WTC11 (cell line): ENCODE data around the gene CROCC2. TPM values are rescaled to one million over a fixed set of nuclear protein-coding genes. Genes with fewer than 3 reads are reported as not detected.

ENCODE experiments used
- ATAC-seq: fragments of 200-7000 bp; cut with Tn5 transposase; 2 replicates; pipeline ENCODE4 v1.10.0; 2021; ENCODE audit warnings: mild to moderate bottlenecking, moderate library complexity
- CTCF ChIA-PET: fragments of 300-600 bp; sonication (Branson Sonifier 250); formaldehyde crosslinking; loops from one replicate; lab custom pipeline; 2021; ENCODE audit warnings: antibody characterized with exemption; lab: Charles Lee
- POLR2A ChIA-PET: fragments of 350-600 bp; sonication (Branson Sonifier 250); formaldehyde crosslinking; loops from one replicate; lab custom pipeline; 2021; ENCODE audit warnings: antibody characterized with exemption; lab: Charles Lee
- DNase-seq: peaks from one replicate; pipeline ENCODE4 v3.0.0; 2021; ENCODE audit warnings: low spot score
- H3K27ac Mint-ChIP-seq: 2 replicates; pipeline ENCODE4 v1.8.0; 2021; ENCODE audit warnings: mixed read lengths
- H3K27me3 Mint-ChIP-seq: 2 replicates; pipeline ENCODE4 v1.8.0; 2021; ENCODE audit warnings: low read depth, mild to moderate bottlenecking, moderate library complexity, mixed read lengths
- H3K36me3 Mint-ChIP-seq: 2 replicates; pipeline ENCODE4 v1.8.0; 2021; ENCODE audit warnings: mixed read lengths
- H3K4me1 Mint-ChIP-seq: 2 replicates; pipeline ENCODE4 v1.8.0; 2022; ENCODE audit warnings: mixed read lengths
- H3K4me3 Mint-ChIP-seq: 2 replicates; pipeline ENCODE4 v1.8.0; 2021; ENCODE audit warnings: mild to moderate bottlenecking, moderate library complexity, mixed read lengths
- H3K9me3 Mint-ChIP-seq: 2 replicates; pipeline ENCODE4 v1.8.0; 2021; ENCODE audit warnings: mixed read lengths
- AR ChIP-seq: fragments of 250-450 bp; sonication (Bioruptor Pico); IDR thresholded peaks from 2 replicates; pipeline ENCODE4 v1.9.0; 2021; ENCODE audit warnings: mild to moderate bottlenecking
- CDX4 ChIP-seq: fragments of 250-450 bp; sonication (Bioruptor Pico); IDR thresholded peaks from 2 replicates; pipeline ENCODE4 v1.9.0; 2021; ENCODE audit warnings: moderate library complexity, mild to moderate bottlenecking, inconsistent platforms, borderline replicate concordance
- FOXP1 ChIP-seq: sonication (generic); formaldehyde crosslinking; IDR thresholded peaks from 2 replicates; pipeline ENCODE4 v1.8.0; 2022; ENCODE audit warnings: missing genetic modification reagents, mild to moderate bottlenecking, moderate library complexity, borderline replicate concordance
- FOXP4 ChIP-seq: sonication (generic); formaldehyde crosslinking; IDR thresholded peaks from 2 replicates; pipeline ENCODE4 v1.8.0; 2022; ENCODE audit warnings: mild to moderate bottlenecking, missing genetic modification reagents
- HMGXB4 ChIP-seq: sonication (generic); formaldehyde crosslinking; IDR thresholded peaks from 2 replicates; pipeline ENCODE4 v1.8.1; 2023; ENCODE audit warnings: mild to moderate bottlenecking, moderate library complexity, missing genetic modification reagents
- JUN ChIP-seq: sonication (generic); formaldehyde crosslinking; IDR thresholded peaks from 2 replicates; pipeline ENCODE4 v1.8.0; 2023; ENCODE audit warnings: mild to moderate bottlenecking, missing genetic modification reagents
- NFATC4 ChIP-seq: fragments of 250-450 bp; sonication (Bioruptor Pico); IDR thresholded peaks from 2 replicates; pipeline ENCODE4 v1.9.0; 2021; ENCODE audit warnings: mild to moderate bottlenecking
- NR1H2 ChIP-seq: sonication (generic); formaldehyde crosslinking; IDR thresholded peaks from 2 replicates; pipeline ENCODE4 v1.9.0; 2021; ENCODE audit warnings: mild to moderate bottlenecking, moderate library complexity, missing genetic modification reagents
- NR3C1 ChIP-seq: sonication (generic); formaldehyde crosslinking; conservative IDR thresholded peaks from 2 replicates; pipeline ENCODE4 v1.8.1; 2023; ENCODE audit warnings: low read depth, mild to moderate bottlenecking, missing genetic modification reagents
- OVOL2 ChIP-seq: fragments of 250-450 bp; sonication (Bioruptor Pico); IDR thresholded peaks from 2 replicates; pipeline ENCODE4 v1.9.0; 2021; ENCODE audit warnings: mild to moderate bottlenecking, borderline replicate concordance
- TEAD1 ChIP-seq: sonication (generic); formaldehyde crosslinking; IDR thresholded peaks from 2 replicates; pipeline ENCODE4 v1.8.0; 2022; ENCODE audit warnings: mild to moderate bottlenecking, missing genetic modification reagents
- TEAD4 ChIP-seq: sonication (generic); formaldehyde crosslinking; IDR thresholded peaks from 2 replicates; pipeline ENCODE4 v1.8.0; 2022; ENCODE audit warnings: mild to moderate bottlenecking, missing genetic modification reagents
- ZBTB43 ChIP-seq: sonication (generic); formaldehyde crosslinking; IDR thresholded peaks from 2 replicates; pipeline ENCODE4 v1.8.1; 2023; ENCODE audit warnings: mild to moderate bottlenecking, missing genetic modification reagents
- ZMAT4 ChIP-seq: fragments of 250-450 bp; sonication (Bioruptor Pico); IDR thresholded peaks from 2 replicates; pipeline ENCODE4 v1.9.0; 2021; ENCODE audit warnings: mild to moderate bottlenecking
- ZNF121 ChIP-seq: sonication (generic); formaldehyde crosslinking; IDR thresholded peaks from 2 replicates; pipeline ENCODE4 v1.8.0; 2023; ENCODE audit warnings: missing genetic modification reagents
- ZNF263 ChIP-seq: sonication (generic); formaldehyde crosslinking; IDR thresholded peaks from 2 replicates; pipeline ENCODE4 v1.8.1; 2022; ENCODE audit warnings: low read depth, mild to moderate bottlenecking, moderate library complexity, missing genetic modification reagents
- ZNF281 ChIP-seq: sonication (generic); formaldehyde crosslinking; IDR thresholded peaks from 2 replicates; pipeline ENCODE4 v1.8.0; 2023; ENCODE audit warnings: mild to moderate bottlenecking, missing genetic modification reagents
- ZNF317 ChIP-seq: sonication (generic); formaldehyde crosslinking; IDR thresholded peaks from 2 replicates; pipeline ENCODE4 v1.8.1; 2023; ENCODE audit warnings: low read depth, mild to moderate bottlenecking, moderate library complexity, missing genetic modification reagents, borderline replicate concordance
- total RNA-seq: library from RNA; stranded (reverse); gene quantifications from 3 replicates; pipeline ENCODE4 v1.2.3, GENCODE V29; 2021

CROCC2 gene
- total RNA-seq, 1 experiment from 2014 or later: not detected

GRCh38 chr2:241025639-241026038 is 119.5 kb downstream of the CROCC2 start:
- H3K9me3 Mint-ChIP-seq: peaks cover 43% of the 10 kb centered on the region
- H3K27me3 Mint-ChIP-seq: peaks cover 11% of the 10 kb centered on the region
- DNase-seq (no peak), ATAC-seq (no peak)
- CTCF ChIA-PET: no interaction called here
- H3K36me3 Mint-ChIP-seq: peaks cover 21% of the 10 kb centered on the region
- H3K4me3 Mint-ChIP-seq: no peak overlapping the region
- TF ChIP-seq ZNF281 (CRISPR knock-in tag) (no peak), ZNF317 (CRISPR knock-in tag) (peak; percentile 99)
- TF ChIP-seq, all 79 proteins: peak for 1
- POLR2A ChIA-PET: no interaction called here
- H3K4me1 Mint-ChIP-seq: no peaks in the 10 kb centered on the region
- H3K27ac Mint-ChIP-seq: no peak overlapping the region

GRCh38 chr2:241029599-241030332 is 123.6 kb downstream of the CROCC2 start:
- Mint-ChIP-seq H3K36me3 (peaks cover 18% of the 10 kb centered on the region), H3K4me3 (no peak overlapping the region), H3K9me3 (peaks cover 26% of the 10 kb centered on the region), H3K4me1 (no peaks in the 10 kb centered on the region), H3K27me3 (peaks cover 15% of the 10 kb centered on the region), H3K27ac (no peak overlapping the region)
- POLR2A ChIA-PET: no interaction called here
- DNase-seq: no peak
- TF ChIP-seq TEAD4 (CRISPR knock-in tag): no peak
- no peak for TF ChIP-seq OVOL2 (CRISPR knock-in tag)
- TF ChIP-seq JUN (CRISPR knock-in tag): no peak
- no peak for ATAC-seq
- CTCF ChIA-PET: no interaction called here

GRCh38 chr2:241030333-241030680 is 124.2 kb downstream of the CROCC2 start:
- ATAC-seq (no peak), DNase-seq (no peak)
- H3K27me3 Mint-ChIP-seq: peaks cover 17% of the 10 kb centered on the region
- no peak overlapping the region for H3K4me3 Mint-ChIP-seq
- H3K36me3 Mint-ChIP-seq: peaks cover 13% of the 10 kb centered on the region
- TF ChIP-seq FOXP4 (CRISPR knock-in tag) (no peak), ZNF121 (CRISPR knock-in tag) (no peak), TEAD1 (CRISPR knock-in tag) (no peak), HMGXB4 (no peak), OVOL2 (CRISPR knock-in tag) (no peak), AR (no peak), NR1H2 (CRISPR knock-in tag) (no peak), NFATC4 (CRISPR knock-in tag) (no peak), FOXP1 (CRISPR knock-in tag) (no peak), ZNF263 (CRISPR knock-in tag) (no peak), ZMAT4 (CRISPR knock-in tag) (no peak), NR3C1 (no peak), ZBTB43 (CRISPR knock-in tag) (no peak), CDX4 (CRISPR knock-in tag) (no peak)
- ChIA-PET POLR2A (no interaction called here), CTCF (no interaction called here)
- H3K9me3 Mint-ChIP-seq: peaks cover 20% of the 10 kb centered on the region
- H3K27ac Mint-ChIP-seq: no peak overlapping the region
- no peaks in the 10 kb centered on the region for H3K4me1 Mint-ChIP-seq
